Mesenteric fat pad (tissue), 1 donor: ENCODE results near the gene SLC6A9. TPM values are rescaled to one million over a fixed set of nuclear protein-coding genes. Genes with fewer than 3 reads are reported as not detected.

Experiments used
- DNase-seq: peaks from one replicate; pipeline ENCODE4 v3.0.0-alpha.2; 2020; ENCODE audit warnings: low spot score
- total RNA-seq: library from RNA; stranded (reverse); fragmentation: NEBNext Ultra II Directional; extraction: Animal tissue kit (Norgen Biotek cat#: 25700); gene quantifications from one replicate; pipeline ENCODE4 v1.2.1, GENCODE V29; 2021
- donor health status: DM: yes; HTN: yes; CAD: no.

Gene SLC6A9
- total RNA-seq, 1 donor from 2014 or later = 2.2 TPM

- no peak for DNase-seq
Observed at GRCh38 chr1:44008259-44008658, 23.0 kb downstream of the SLC6A9 start.

- DNase-seq = no peak
Observed at GRCh38 chr1:44002606-44003157, 28.6 kb downstream of the SLC6A9 start.

- DNase-seq = no peak
Observed at GRCh38 chr1:44002165-44002564, 29.1 kb downstream of the SLC6A9 start.

GRCh38 chr1:44000122-44000665 lies 31.1 kb downstream of the SLC6A9 start:
- DNase-seq = no peak

GRCh38 chr1:43999455-43999854 lies 31.8 kb downstream of the SLC6A9 start:
- no peak for DNase-seq

- DNase-seq = no peak
Observed at GRCh38 chr1:43998000-43998378, 33.3 kb downstream of the SLC6A9 start.

- no peak for DNase-seq
Observed at GRCh38 chr1:43997295-43997999, 33.8 kb downstream of the SLC6A9 start.

- DNase-seq = no peak
Observed at GRCh38 chr1:43996733-43997115, 34.5 kb downstream of the SLC6A9 start.

GRCh38 chr1:43995984-43996732 lies 35.1 kb downstream of the SLC6A9 start:
- DNase-seq = no peak

GRCh38 chr1:43994794-43995790 lies 36.2 kb downstream of the SLC6A9 start:
- DNase-seq = no peak

GRCh38 chr1:43994071-43994470 lies 37.2 kb downstream of the SLC6A9 start:
- no peak for DNase-seq

GRCh38 chr1:43993206-43993914 lies 37.9 kb downstream of the SLC6A9 start:
- no peak for DNase-seq

- DNase-seq = no peak
Observed at GRCh38 chr1:43992232-43992995, 38.8 kb downstream of the SLC6A9 start.

- peak; percentile 97 for DNase-seq
Observed at GRCh38 chr1:43991476-43992231, 39.6 kb downstream of the SLC6A9 start, which contains the start of gene CCDC24. TSS of gene CCDC24 (plus strand) at chr1:43991599. CDS start at chr1:43991879, 280 bp downstream.

- no peak for DNase-seq
Observed at GRCh38 chr1:43991200-43991475, 40.1 kb downstream of the SLC6A9 start.

GRCh38 chr1:43990271-43991199 lies 40.7 kb downstream of the SLC6A9 start:
- DNase-seq = no peak

GRCh38 chr1:43987159-43987902 lies 43.9 kb downstream of the SLC6A9 start:
- DNase-seq = no peak
